Activated T-cell treated with anti-CD3 and anti-CD28 coated beads, Interleukin-2, amount 50 U/mL, for 24 hours (primary cell): ENCODE measurements around the gene IL1F10.
A peak's percentile ranks its signal among the peaks of the same experiment; 100 is the strongest.

Experiments used
- DNase-seq: peaks from one replicate; pipeline ENCODE4 v3.0.0-alpha.2; 2020
- H3K27ac Mint-ChIP-seq: 2 replicates; pipeline ENCODE4 v1.8.0; 2020; ENCODE audit warnings: mild to moderate bottlenecking, mixed read lengths
- H3K27me3 Mint-ChIP-seq: 2 replicates; pipeline ENCODE4 v1.8.0; 2020; ENCODE audit warnings: mixed read lengths
- H3K36me3 Mint-ChIP-seq: 2 replicates; pipeline ENCODE4 v1.8.0; 2020; ENCODE audit warnings: low read depth, mixed read lengths
- H3K4me1 Mint-ChIP-seq: 2 replicates; pipeline ENCODE4 v1.8.0; 2020; ENCODE audit warnings: low read depth, mixed read lengths
- H3K4me3 Mint-ChIP-seq: 2 replicates; pipeline ENCODE4 v1.8.0; 2020; ENCODE audit warnings: mild to moderate bottlenecking, moderate library complexity, mixed read lengths
- H3K9me3 Mint-ChIP-seq: 2 replicates; pipeline ENCODE4 v1.8.0; 2020; ENCODE audit warnings: mixed read lengths

Gene IL1F10

GRCh38 chr2:113064898-113065297, 2.9 kb upstream of the IL1F10 start:
- Mint-ChIP-seq H3K27me3 (no peaks in the 10 kb centered on the region), H3K4me3 (no peak overlapping the region)

GRCh38 chr2:113068249-113068648, 479 bp downstream of the IL1F10 start:
- Mint-ChIP-seq H3K27ac (no peak overlapping the region), H3K4me1 (peaks cover 2% of the 10 kb centered on the region), H3K9me3 (no peaks in the 10 kb centered on the region), H3K4me3 (no peak overlapping the region), H3K27me3 (no peaks in the 10 kb centered on the region), H3K36me3 (no peaks in the 10 kb centered on the region)
- no peak for DNase-seq

More at GRCh38 chr2:113064898-113065297, 2.9 kb upstream of the IL1F10 start:
- Mint-ChIP-seq H3K27ac (no peak overlapping the region), H3K9me3 (no peaks in the 10 kb centered on the region), H3K36me3 (no peaks in the 10 kb centered on the region), H3K4me1 (peaks cover 2% of the 10 kb centered on the region)
- DNase-seq = no peak

DNA sequence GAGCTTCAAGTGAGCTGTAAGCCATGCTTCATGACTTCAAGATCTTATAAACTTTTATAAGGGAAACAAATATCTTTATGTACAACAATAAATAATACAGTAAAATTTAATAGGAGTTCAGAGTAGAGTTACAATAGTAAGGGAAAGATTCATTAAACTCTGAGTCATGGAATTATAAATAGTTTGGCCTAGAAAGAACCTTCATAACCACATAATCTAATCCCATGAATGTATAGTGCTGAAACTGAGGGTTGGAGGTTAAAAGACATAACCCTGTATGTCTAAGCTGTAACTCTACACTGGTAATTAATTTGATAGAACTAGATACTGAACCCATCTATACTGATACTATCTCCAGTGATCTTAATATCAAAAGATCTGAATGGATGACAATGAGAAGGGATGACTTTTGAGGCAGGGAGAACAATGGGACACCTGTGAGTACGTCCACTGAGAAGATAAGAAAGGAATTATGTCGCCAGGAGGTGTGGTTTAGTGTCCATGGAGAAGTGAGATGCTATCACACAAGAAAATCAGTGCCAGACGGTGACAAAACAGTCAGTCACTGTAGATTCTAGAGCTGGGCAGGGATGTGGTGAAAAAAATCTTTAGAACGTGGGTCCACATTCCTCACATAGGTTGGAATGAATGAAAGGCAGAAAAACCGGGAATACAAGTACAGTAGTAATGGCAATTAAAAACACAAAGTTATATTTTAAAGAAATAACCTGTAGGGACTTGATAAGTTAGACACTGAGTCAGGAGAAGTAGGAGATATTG, 1.1 kb downstream of the IL1F10 start:
- Mint-ChIP-seq H3K4me3 (no peak overlapping the region), H3K9me3 (no peaks in the 10 kb centered on the region), H3K4me1 (peaks cover 2% of the 10 kb centered on the region), H3K27me3 (no peaks in the 10 kb centered on the region), H3K27ac (no peak overlapping the region), H3K36me3 (no peaks in the 10 kb centered on the region)
- DNase-seq = no peak

- no peaks in the 10 kb centered on the region for H3K9me3 Mint-ChIP-seq
- H3K36me3 Mint-ChIP-seq = no peaks in the 10 kb centered on the region
- DNase-seq = no peak
- H3K27me3 Mint-ChIP-seq = no peaks in the 10 kb centered on the region
- no peak overlapping the region for H3K4me3 Mint-ChIP-seq
- no peak overlapping the region for H3K27ac Mint-ChIP-seq
- peaks cover 6% of the 10 kb centered on the region for H3K4me1 Mint-ChIP-seq
Measured at GRCh38 chr2:113069676-113070605, 2.2 kb downstream of the IL1F10 start.

- Mint-ChIP-seq H3K4me1 (peaks cover 11% of the 10 kb centered on the region), H3K27ac (no peak overlapping the region), H3K27me3 (no peaks in the 10 kb centered on the region), H3K36me3 (no peaks in the 10 kb centered on the region), H3K4me3 (no peak overlapping the region), H3K9me3 (no peaks in the 10 kb centered on the region)
- DNase-seq = no peak
Measured at GRCh38 chr2:113070606-113070975, 2.8 kb downstream of the IL1F10 start.

GRCh38 chr2:113072584-113072983, 4.8 kb downstream of the IL1F10 start:
- H3K4me1 Mint-ChIP-seq = peaks cover 11% of the 10 kb centered on the region
- DNase-seq = no peak
- H3K4me3 Mint-ChIP-seq = no peak overlapping the region
- no peaks in the 10 kb centered on the region for H3K36me3 Mint-ChIP-seq
- H3K27ac Mint-ChIP-seq = no peak overlapping the region
- no peaks in the 10 kb centered on the region for H3K9me3 Mint-ChIP-seq
- H3K27me3 Mint-ChIP-seq = no peaks in the 10 kb centered on the region

DNA sequence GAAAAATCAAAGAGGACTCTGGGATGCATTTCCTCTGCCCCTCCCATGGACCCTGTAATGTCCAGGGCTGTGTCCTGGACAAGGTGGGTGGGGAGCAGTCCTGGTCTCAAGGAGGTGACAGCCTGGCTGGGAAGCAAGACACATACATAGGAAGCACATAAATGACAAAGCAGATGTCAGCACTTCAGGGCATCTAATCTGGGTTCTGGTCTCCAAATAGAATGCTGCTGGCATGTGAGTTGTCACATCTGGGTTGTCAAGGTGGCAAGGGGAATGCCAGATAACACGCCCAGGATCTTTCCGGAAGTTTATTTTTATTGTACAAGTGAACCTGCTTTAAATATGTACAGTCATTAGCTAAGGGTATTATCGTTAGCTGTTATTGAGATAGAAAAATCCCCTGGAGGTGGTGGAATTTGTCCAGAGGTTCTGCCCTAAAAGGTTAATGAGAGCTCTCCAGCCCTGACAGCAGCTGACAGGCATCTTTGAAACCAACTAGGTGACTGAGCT, 5.6 kb downstream of the IL1F10 start:
- Mint-ChIP-seq H3K27ac (no peak overlapping the region), H3K9me3 (no peaks in the 10 kb centered on the region), H3K27me3 (no peaks in the 10 kb centered on the region), H3K4me3 (no peak overlapping the region), H3K4me1 (peaks cover 10% of the 10 kb centered on the region), H3K36me3 (no peaks in the 10 kb centered on the region)
- DNase-seq = no peak

GRCh38 chr2:113075030-113075429, 7.3 kb downstream of the IL1F10 start:
- Mint-ChIP-seq H3K9me3 (no peaks in the 10 kb centered on the region), H3K27me3 (no peaks in the 10 kb centered on the region), H3K27ac (no peak overlapping the region), H3K36me3 (no peaks in the 10 kb centered on the region), H3K4me1 (peaks cover 9% of the 10 kb centered on the region), H3K4me3 (no peak overlapping the region)
- DNase-seq = no peak

- Mint-ChIP-seq H3K36me3 (no peaks in the 10 kb centered on the region), H3K27ac (no peak overlapping the region), H3K4me3 (no peak overlapping the region), H3K9me3 (no peaks in the 10 kb centered on the region), H3K4me1 (peaks cover 11% of the 10 kb centered on the region), H3K27me3 (no peaks in the 10 kb centered on the region)
- DNase-seq = no peak
Measured at GRCh38 chr2:113075600-113075999, 7.8 kb downstream of the IL1F10 start.

- Mint-ChIP-seq H3K27me3 (no peaks in the 10 kb centered on the region), H3K9me3 (no peaks in the 10 kb centered on the region), H3K4me1 (peaks cover 17% of the 10 kb centered on the region), H3K4me3 (no peak overlapping the region), H3K27ac (no peak overlapping the region), H3K36me3 (no peaks in the 10 kb centered on the region)
- DNase-seq = no peak
Measured at GRCh38 chr2:113076954-113077669, 9.3 kb downstream of the IL1F10 start.

GRCh38 chr2:113077921-113078320, 10.2 kb downstream of the IL1F10 start:
- H3K4me3 Mint-ChIP-seq = no peak overlapping the region
- H3K9me3 Mint-ChIP-seq = no peaks in the 10 kb centered on the region
- H3K27ac Mint-ChIP-seq = no peak overlapping the region
- no peak for DNase-seq
- H3K27me3 Mint-ChIP-seq = no peaks in the 10 kb centered on the region
- no peaks in the 10 kb centered on the region for H3K36me3 Mint-ChIP-seq
- peaks cover 18% of the 10 kb centered on the region for H3K4me1 Mint-ChIP-seq

- no peak for DNase-seq
- H3K27me3 Mint-ChIP-seq = no peaks in the 10 kb centered on the region
Measured at GRCh38 chr2:113078350-113078839, 10.6 kb downstream of the IL1F10 start.

DNA sequence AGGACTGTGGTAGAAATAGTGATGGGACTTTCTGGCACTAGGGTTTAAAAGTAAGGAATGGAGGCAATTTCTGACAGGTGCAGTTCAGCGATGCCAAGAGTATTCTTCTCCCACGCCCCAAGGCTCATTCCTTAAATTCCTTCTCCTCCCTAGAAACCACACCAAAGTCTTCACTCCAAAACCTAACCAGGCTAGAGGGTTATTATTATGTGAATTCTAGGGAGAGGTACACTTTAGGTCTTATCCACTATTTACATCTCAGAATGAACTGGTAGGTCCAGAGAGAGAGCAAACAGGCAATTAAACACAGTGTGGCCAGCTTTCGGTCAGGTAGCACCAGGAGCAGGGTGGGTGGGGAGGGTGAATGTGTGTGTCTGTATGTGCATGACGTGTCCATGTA, 11.4 kb downstream of the IL1F10 start:
- no peaks in the 10 kb centered on the region for H3K36me3 Mint-ChIP-seq
- no peak overlapping the region for H3K4me3 Mint-ChIP-seq
- peaks cover 28% of the 10 kb centered on the region for H3K4me1 Mint-ChIP-seq
- H3K27ac Mint-ChIP-seq = no peak overlapping the region
- H3K27me3 Mint-ChIP-seq = no peaks in the 10 kb centered on the region
- no peak for DNase-seq
- H3K9me3 Mint-ChIP-seq = no peaks in the 10 kb centered on the region

More at GRCh38 chr2:113078350-113078839, 10.6 kb downstream of the IL1F10 start:
- Mint-ChIP-seq H3K4me1 (peaks cover 23% of the 10 kb centered on the region), H3K9me3 (no peaks in the 10 kb centered on the region), H3K27ac (no peak overlapping the region), H3K4me3 (no peak overlapping the region), H3K36me3 (no peaks in the 10 kb centered on the region)

- Mint-ChIP-seq H3K27ac (no peak overlapping the region), H3K27me3 (no peaks in the 10 kb centered on the region), H3K9me3 (no peaks in the 10 kb centered on the region), H3K4me3 (no peak overlapping the region), H3K4me1 (peaks cover 26% of the 10 kb centered on the region), H3K36me3 (no peaks in the 10 kb centered on the region)
- peak; percentile 75 for DNase-seq
Measured at GRCh38 chr2:113080134-113080533, 12.4 kb downstream of the IL1F10 start.
